Eye (tissue), 1 donor: Measurements from ENCODE around the gene NBPF4.
"Not testable (repeated sequence)": the region's sequence is repeated elsewhere in the genome, so short reads cannot be mapped to it uniquely, and the experiment has no call there.

ENCODE experiments used
- DNase-seq: peaks from one replicate; pipeline ENCODE4 v3.0.0-alpha.2; 2015

Gene NBPF4

GRCh38 chr1:108243976-108244375, at the start of gene NBPF4:
NBPF4 (minus strand) TSS chr1:108244076; CDS start chr1:108243761, 315 bp downstream.
- DNase-seq: not testable (repeated sequence)

GRCh38 chr1:108282528-108283257, 38.8 kb upstream of the NBPF4 start:
- not testable (repeated sequence) for DNase-seq

GRCh38 chr1:108272485-108273327, 28.8 kb upstream of the NBPF4 start:
- not testable (repeated sequence) for DNase-seq

GRCh38 chr1:108267097-108267496, 23.2 kb upstream of the NBPF4 start:
- not testable (repeated sequence) for DNase-seq

GRCh38 chr1:108261967-108262366, 18.1 kb upstream of the NBPF4 start:
- DNase-seq: not testable (repeated sequence)

GRCh38 chr1:108261519-108261918, 17.6 kb upstream of the NBPF4 start:
- not testable (repeated sequence) for DNase-seq

- DNase-seq: not testable (repeated sequence)
These were observed 16.8 kb upstream of the NBPF4 start for GRCh38 chr1:108260578-108261259.

- not testable (repeated sequence) for DNase-seq
These were observed 11.6 kb upstream of the NBPF4 start for GRCh38 chr1:108255426-108255825.

GRCh38 chr1:108239426-108239825, 4.5 kb downstream of the NBPF4 start:
- not testable (repeated sequence) for DNase-seq

- not testable (repeated sequence) for DNase-seq
These were observed 8.6 kb downstream of the NBPF4 start for GRCh38 chr1:108235308-108235707.

GRCh38 chr1:108232183-108232582, 11.7 kb downstream of the NBPF4 start:
- not testable (repeated sequence) for DNase-seq

GRCh38 chr1:108229976-108230375, 13.9 kb downstream of the NBPF4 start:
- DNase-seq: not testable (repeated sequence)

- DNase-seq: not testable (repeated sequence)
These were observed 16.1 kb downstream of the NBPF4 start for GRCh38 chr1:108227772-108228171.

GRCh38 chr1:108226855-108227254, 17.0 kb downstream of the NBPF4 start:
- not testable (repeated sequence) for DNase-seq

- not testable (repeated sequence) for DNase-seq
These were observed 20.6 kb downstream of the NBPF4 start for GRCh38 chr1:108223226-108223625.

GRCh38 chr1:108217515-108218174, 26.2 kb downstream of the NBPF4 start:
- DNase-seq: not testable (repeated sequence)

GRCh38 chr1:108217007-108217406, 26.9 kb downstream of the NBPF4 start:
- not testable (repeated sequence) for DNase-seq

- DNase-seq: not testable (repeated sequence)
These were observed 27.6 kb downstream of the NBPF4 start for GRCh38 chr1:108216028-108216890.

- DNase-seq: peak; percentile 26
These were observed 29.0 kb downstream of the NBPF4 start for GRCh38 chr1:108214641-108215465.

- DNase-seq: no peak
These were observed 32.9 kb downstream of the NBPF4 start for GRCh38 chr1:108211014-108211413.
